Kidney (tissue), 14 donors: ENCODE data around the gene GMDS. TPM values are rescaled to one million over a fixed set of nuclear protein-coding genes. Genes with fewer than 3 reads are reported as not detected.
A peak's percentile ranks its signal among the peaks of the same experiment; 100 is the strongest.

Experiments used
- DNase-seq, 5 donors: peaks; one replicate each; pipeline ENCODE4 v3.0.0-alpha.2; 2013 to 2020
- FAIRE-seq: peaks from 2 replicates; lab custom pipeline; 2012; peaks lifted over from hg19 to GRCh38; lab: Jason Lieb, UNC
- H3K27ac ChIP-seq, 2 donors: one replicate each; pipeline ENCODE4 v1.7.0; 2013; ENCODE audit warnings: low read depth in 2 of 2, low read length in 2 of 2, inconsistent platforms in 1 of 2
- H3K27me3 ChIP-seq: one replicate; pipeline ENCODE4 v1.7.1; 2013; ENCODE audit warnings: low read length, inconsistent platforms; ENCODE audit not compliant: control insufficient read depth, insufficient read depth
- H3K36me3 ChIP-seq, 3 donors: one replicate each; pipeline versions ENCODE4 v1.7.0 to v1.7.1; 2013; ENCODE audit warnings: low read length in 3 of 3, control low read depth in 1 of 3, inconsistent platforms in 1 of 3; ENCODE audit not compliant: insufficient read depth in 3 of 3, control insufficient read depth in 2 of 3
- H3K4me1 ChIP-seq, 3 donors: one replicate each; pipeline versions ENCODE4 v1.7.0 to v1.7.1; 2013; ENCODE audit warnings: low read length in 3 of 3, inconsistent platforms in 1 of 3, low read depth in 1 of 3; ENCODE audit not compliant: control insufficient read depth in 2 of 3, insufficient read depth in 2 of 3
- H3K4me3 ChIP-seq, 3 donors: one replicate each; pipeline versions ENCODE4 v1.7.0 to v1.8.1; 2013; ENCODE audit warnings: low read length in 3 of 3, control low read depth in 1 of 3, inconsistent platforms in 1 of 3
- H3K9ac ChIP-seq, 3 donors: one replicate each; pipeline versions ENCODE4 v1.7.0 to v1.7.1; 2013; ENCODE audit warnings: low read length in 3 of 3, control low read depth in 1 of 3, inconsistent platforms in 1 of 3
- H3K9me3 ChIP-seq, 3 donors: one replicate each; pipeline versions ENCODE4 v1.7.0 to v1.7.1; 2013; ENCODE audit warnings: low read length in 3 of 3, control low read depth in 1 of 3, inconsistent platforms in 1 of 3; ENCODE audit not compliant: control insufficient read depth in 2 of 3, insufficient read depth in 1 of 3
- intact Hi-C: fragments of 100-400 bp; cut with DNase I; formaldehyde crosslinking; loops from one replicate; pipeline ENCODE4 v1.11.1; 2022
- polyA plus RNA-seq: library from polyadenylated mRNA; stranded (reverse); fragments of 350-450 nt; fragmentation: Illumina TruSeq; extraction: RNeasy Lipid Tissue Mini Kit (QIAGEN cat#74804); gene quantifications from one replicate; pipeline ENCODE4 v1.2.3, GENCODE V29; 2014; ENCODE audit warnings: low read depth, low replicate concordance; ENCODE audit not compliant: insufficient read depth
- total RNA-seq: library from RNA; stranded (reverse); fragmentation: NEBNext Ultra II Directional; extraction: Animal tissue kit (Norgen Biotek cat#: 25700); gene quantifications from one replicate; pipeline ENCODE4 v1.2.1, GENCODE V29; 2021
- TF ChIP-seq, protein P1 (sequence below): IDR thresholded peaks from 3 replicates; pipeline ENCODE4 v1.5.1; 2012; ENCODE audit warnings: mild to moderate bottlenecking, moderate library complexity, borderline replicate concordance; ENCODE audit not compliant: insufficient read depth; ENCODE audit errors: extremely low read depth
- donor health status: control.
- donor health status: control.
- donor health status: control.
- donor health status: control.
- donor health status: control.
- donor health status: DM: yes; HTN: yes; CAD: no.
- donor health status: Normal renal cell carcinoma (clear cell type).

Gene GMDS
- total and polyA plus RNA-seq, 2 donors from 2014 or later, result 49.6 to 63.7 TPM

DNA sequence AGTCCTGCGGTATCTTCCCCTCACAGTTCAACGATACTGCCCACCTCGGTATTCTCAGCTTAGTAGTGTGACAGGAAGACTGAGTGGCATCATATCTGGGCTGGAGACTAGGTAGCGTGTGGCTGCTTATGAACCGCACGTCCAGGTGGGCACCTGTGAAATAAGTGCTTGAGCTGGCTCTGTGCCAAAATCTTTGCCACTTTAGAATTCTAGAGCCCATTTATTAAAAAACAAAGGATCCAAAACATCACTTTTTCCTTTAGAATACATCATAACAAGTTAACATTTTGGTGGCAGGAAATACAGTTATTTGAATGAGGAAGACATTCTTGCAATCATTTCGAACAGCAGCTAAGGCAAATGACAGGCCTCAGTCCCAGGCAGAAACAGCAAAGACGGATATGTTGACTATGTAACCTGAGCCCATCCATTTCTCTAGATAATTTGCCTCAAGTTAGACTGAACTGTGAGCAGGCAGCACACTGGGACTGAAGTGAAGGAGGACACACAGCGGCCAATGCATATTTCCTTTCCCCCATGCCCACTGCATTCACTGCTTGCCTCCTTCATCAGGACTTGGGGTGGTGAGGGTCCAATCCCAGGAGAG lies 136.6 kb downstream of the GMDS start:
- Histone ChIP-seq H3K4me3 (no peak overlapping the region), H3K9me3 (no peaks in the 10 kb centered on the region), H3K9ac (no peak overlapping the region), H3K4me1 (no peaks in the 10 kb centered on the region), H3K27me3 (no peaks in the 10 kb centered on the region), H3K36me3 (no peaks in the 10 kb centered on the region), H3K27ac (no peak overlapping the region)
- intact Hi-C loops, result loop anchor here (5.0 kb wide), 1 partner anchor 507 kb away; no protein-coding TSS in a partner anchor
- no peak for FAIRE-seq
- peak in 3 of 5 donors; percentile 37 to 73 (median 70) for DNase-seq
- TF ChIP-seq, protein P1, sequence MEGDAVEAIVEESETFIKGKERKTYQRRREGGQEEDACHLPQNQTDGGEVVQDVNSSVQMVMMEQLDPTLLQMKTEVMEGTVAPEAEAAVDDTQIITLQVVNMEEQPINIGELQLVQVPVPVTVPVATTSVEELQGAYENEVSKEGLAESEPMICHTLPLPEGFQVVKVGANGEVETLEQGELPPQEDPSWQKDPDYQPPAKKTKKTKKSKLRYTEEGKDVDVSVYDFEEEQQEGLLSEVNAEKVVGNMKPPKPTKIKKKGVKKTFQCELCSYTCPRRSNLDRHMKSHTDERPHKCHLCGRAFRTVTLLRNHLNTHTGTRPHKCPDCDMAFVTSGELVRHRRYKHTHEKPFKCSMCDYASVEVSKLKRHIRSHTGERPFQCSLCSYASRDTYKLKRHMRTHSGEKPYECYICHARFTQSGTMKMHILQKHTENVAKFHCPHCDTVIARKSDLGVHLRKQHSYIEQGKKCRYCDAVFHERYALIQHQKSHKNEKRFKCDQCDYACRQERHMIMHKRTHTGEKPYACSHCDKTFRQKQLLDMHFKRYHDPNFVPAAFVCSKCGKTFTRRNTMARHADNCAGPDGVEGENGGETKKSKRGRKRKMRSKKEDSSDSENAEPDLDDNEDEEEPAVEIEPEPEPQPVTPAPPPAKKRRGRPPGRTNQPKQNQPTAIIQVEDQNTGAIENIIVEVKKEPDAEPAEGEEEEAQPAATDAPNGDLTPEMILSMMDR, result no peak

DNA sequence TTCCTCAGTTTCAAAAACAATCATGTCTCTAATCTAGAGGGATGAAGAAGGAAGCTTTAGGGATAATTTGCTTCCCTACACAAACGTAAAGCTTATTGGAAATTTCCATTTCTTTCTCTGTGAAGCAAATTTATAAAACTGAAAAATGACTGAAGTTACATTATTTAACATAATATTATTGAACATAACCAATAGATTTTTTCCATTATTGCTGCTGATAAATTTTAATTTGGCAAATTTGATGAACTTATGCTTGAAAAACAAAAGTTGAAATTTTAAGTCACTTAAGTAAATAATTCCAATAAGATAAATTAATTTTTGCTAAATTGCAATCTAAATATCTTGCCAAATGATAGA lies 140.9 kb downstream of the GMDS start:
- Histone ChIP-seq H3K9me3 (no peaks in the 10 kb centered on the region), H3K27me3 (no peaks in the 10 kb centered on the region), H3K9ac (no peak overlapping the region), H3K27ac (no peak overlapping the region), H3K4me3 (no peak overlapping the region), H3K36me3 (no peaks in the 10 kb centered on the region), H3K4me1 (no peaks in the 10 kb centered on the region)
- FAIRE-seq, result no peak
- TF ChIP-seq, protein P1, result no peak
- DNase-seq, result no peak
- intact Hi-C loops, result no loop called here

DNA sequence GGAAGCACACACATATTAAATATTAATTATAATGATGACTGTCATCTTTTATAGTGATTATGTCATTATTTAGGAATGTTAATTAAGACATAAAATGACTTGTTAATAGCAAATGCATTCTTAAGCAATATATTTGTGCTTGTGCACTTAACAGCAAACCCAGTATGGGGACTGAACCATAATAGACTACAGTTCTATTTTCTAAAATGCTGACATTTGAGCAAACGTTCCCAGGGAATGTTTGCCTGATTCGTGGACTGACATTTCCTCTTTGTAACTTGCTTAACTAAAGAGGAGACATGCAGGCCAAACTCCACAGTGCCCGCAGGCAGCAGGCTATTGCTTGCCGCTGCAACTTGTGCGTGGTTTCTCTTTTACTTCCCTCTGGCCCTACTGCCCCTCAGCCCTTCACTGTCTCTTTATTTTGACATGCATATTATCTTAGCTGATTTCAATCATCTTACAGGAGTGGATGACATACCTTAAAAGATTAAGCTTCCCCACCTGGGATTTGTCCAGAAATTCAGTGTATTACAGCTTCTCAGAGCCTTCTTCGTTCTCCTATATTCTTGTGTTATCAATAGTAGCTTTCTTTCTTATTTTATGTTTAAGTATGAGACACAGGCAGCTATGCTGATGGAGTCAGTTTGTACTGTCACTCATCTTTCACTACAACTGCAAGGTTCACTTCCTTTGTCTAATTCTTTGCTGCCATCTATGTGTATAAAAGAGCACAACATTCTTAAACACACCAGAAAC lies 141.5 kb downstream of the GMDS start:
- peak in 2 of 5 donors; percentile 69 to 73 for DNase-seq
- peak overlapping the region; percentile 5 to 54 (median 47) for H3K4me3 ChIP-seq
- H3K27ac ChIP-seq, result peak overlapping the region in 1 of 2 donors; percentile 0
- no peaks in the 10 kb centered on the region for H3K36me3 ChIP-seq
- no peaks in the 10 kb centered on the region for H3K9me3 ChIP-seq
- H3K27me3 ChIP-seq, result no peaks in the 10 kb centered on the region
- TF ChIP-seq, protein P1, result peak; percentile 69
- intact Hi-C loops, result no loop called here
- H3K4me1 ChIP-seq, result no peaks in the 10 kb centered on the region
- H3K9ac ChIP-seq, result peak overlapping the region in 2 of 3 donors; percentile 1 to 13
- FAIRE-seq, result peak; percentile 98
